ENCODE results near the gene HIP1.
"Not testable (repeated sequence)": the region's sequence is repeated elsewhere in the genome, so short reads cannot be mapped to it uniquely, and the experiment has no call there.

The HIP1 gene

GRCh38 chr7:75738604-75738974, at the start of gene HIP1:
Gene HIP1 (minus strand): TSS chr7:75738941. CDS start chr7:75738920, 21 bp downstream.
- in situ Hi-C loops (cut with MboI; ENCODE audit: low sequenced_read_pairs), result no loop called here

GRCh38 chr7:75788154-75788847, 49.6 kb upstream of the HIP1 start:
- in situ Hi-C loops (cut with MboI; ENCODE audit: low sequenced_read_pairs), result not testable (repeated sequence)

- in situ Hi-C loops (cut with MboI; ENCODE audit: low sequenced_read_pairs), result not testable (repeated sequence)
Measured at GRCh38 chr7:75783058-75783457, 44.3 kb upstream of the HIP1 start.

DNA sequence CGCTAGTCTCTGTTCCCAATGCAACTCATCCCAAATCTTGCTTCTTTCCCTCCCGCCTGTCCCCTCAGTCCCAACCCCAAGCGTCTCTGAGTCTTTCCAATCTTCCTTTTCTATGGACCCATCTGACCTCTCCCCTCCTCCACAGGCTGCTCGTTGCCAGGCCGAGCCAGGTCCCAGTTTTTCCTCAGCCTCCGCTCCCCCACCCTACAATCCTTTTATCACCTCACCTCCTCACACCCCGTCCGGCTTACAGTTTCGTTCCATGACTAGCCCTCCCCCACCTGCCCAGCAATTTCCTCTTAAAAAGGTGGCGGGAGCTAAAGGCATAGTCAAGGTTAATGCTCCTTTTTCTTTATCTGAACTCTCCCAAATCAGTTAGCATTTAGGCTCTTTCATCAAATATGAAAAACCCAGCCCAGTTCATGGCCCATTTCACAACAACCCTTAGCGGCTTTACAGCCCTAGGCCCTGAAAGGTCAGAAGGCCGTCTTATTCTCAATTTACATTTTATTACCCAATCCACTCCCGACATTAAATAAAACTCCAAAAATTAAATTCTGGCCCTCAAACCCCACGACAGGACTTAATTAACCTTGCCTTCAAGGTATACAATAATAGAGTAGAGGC, 42.0 kb upstream of the HIP1 start:
- in situ Hi-C loops (cut with MboI; ENCODE audit: low sequenced_read_pairs), result not testable (repeated sequence)

- in situ Hi-C loops (cut with MboI; ENCODE audit: low sequenced_read_pairs), result not testable (repeated sequence)
Measured at GRCh38 chr7:75779516-75779915, 40.8 kb upstream of the HIP1 start.

DNA sequence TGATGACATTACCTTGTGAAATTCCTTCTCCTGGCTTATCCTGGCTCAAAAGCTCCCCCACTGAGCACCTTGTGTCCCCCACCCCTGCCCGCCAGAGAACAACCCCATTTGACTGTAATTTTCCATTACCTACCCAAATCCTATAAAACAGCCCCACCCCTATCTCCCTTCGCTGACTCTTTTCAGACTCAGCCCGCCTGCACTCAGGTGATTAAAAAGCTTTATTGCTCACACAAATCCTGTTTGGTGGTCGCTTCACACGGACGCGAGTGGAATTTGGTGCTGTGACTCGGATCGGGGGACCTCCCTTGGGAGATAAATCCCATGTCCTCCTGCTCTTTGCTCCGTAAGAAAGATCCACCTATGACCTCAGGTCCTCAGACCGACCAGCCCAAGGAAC, 40.3 kb upstream of the HIP1 start:
- in situ Hi-C loops (cut with MboI; ENCODE audit: low sequenced_read_pairs), result not testable (repeated sequence)

DNA sequence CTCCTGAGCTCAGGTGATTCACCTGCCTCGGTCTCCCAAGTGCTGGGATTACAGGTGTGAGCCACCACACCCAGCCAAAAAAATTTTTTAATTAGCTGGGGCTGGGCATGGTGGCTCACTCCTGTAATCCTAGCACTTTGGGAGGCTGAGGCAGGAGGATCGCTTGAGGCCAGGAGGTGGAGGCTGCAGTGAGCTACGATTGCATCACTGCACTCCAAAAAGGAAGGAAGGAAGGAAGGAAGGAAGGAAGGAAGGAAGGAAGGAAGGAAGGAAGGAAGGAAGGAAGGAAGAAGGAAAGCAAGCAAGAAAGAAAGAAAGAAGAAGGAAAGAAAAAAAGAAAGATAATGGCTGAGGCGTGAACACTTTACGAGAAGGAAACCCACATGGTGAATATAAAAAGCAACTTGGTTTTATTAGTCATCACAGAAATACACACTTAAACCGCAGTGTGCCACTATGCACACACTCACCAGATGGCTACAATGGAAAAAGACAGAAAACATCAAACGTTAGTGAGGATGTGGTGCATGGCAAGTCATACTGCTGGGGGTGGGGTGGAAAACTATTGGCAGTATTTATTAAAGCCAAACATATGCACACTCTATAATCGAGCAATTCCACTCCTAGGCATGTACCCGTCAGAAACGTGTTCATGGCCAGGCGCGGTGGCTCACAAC, 37.7 kb upstream of the HIP1 start:
- in situ Hi-C loops (cut with MboI; ENCODE audit: low sequenced_read_pairs), result no loop called here

DNA sequence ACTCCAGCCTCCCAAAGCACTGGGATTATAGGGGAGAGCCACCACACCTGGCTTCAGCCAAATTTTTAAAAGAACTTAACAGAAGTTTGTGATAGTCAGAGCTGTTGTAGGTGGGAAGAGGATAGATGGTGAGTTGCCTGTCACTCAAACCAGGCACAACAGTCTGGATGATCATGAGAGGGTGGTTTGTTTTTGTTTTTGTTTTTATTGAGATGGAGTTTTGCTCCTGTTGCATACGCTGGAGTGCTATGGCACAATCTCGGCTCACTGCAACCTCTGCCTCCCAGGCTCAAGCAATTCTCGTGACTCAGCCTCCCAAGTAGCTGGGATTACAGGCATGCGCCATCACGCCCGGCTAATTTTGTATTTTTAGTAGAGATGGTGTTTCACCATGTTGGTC, 35.2 kb upstream of the HIP1 start:
- in situ Hi-C loops (cut with MboI; ENCODE audit: low sequenced_read_pairs), result loop anchor here (25.0 kb wide), 1 partner anchor 712 kb away; the partner anchor contains the start of gene RCC1L

- in situ Hi-C loops (cut with MboI; ENCODE audit: low sequenced_read_pairs), result loop anchor here (25.0 kb wide), 1 partner anchor 710 kb away; the partner anchor contains the start of gene RCC1L
Measured at GRCh38 chr7:75772081-75773077, 33.6 kb upstream of the HIP1 start, which contains the start of gene CCL26. Gene CCL26 (minus strand): TSS chr7:75772211. CDS start chr7:75772176, 35 bp downstream.

DNA sequence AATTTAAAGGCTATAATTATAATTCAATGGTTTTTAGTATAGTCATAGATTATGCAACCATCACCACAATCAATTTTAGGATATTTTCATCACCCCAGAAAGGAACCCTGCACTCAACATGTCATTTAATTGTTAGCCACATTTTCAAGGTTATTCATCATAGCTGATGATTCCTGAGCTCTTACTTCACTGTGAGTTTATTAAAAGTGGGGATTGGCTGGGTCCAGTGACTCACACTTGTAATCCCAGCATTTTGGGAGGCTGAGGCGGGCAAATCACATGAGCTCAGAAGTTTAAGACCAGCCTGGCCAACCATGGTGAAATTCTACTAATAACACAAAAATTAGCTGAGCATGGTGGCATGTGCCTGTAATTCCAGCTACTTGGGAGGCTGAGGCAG, 32.5 kb upstream of the HIP1 start:
- in situ Hi-C loops (cut with MboI; ENCODE audit: low sequenced_read_pairs), result loop anchor here (25.0 kb wide), 1 partner anchor 709 kb away; the partner anchor contains the start of gene RCC1L

- in situ Hi-C loops (cut with MboI; ENCODE audit: low sequenced_read_pairs), result loop anchor here (25.0 kb wide), 1 partner anchor 700 kb away; the partner anchor contains the start of gene RCC1L
Measured at GRCh38 chr7:75762350-75762917, 23.7 kb upstream of the HIP1 start.

- in situ Hi-C loops (cut with MboI; ENCODE audit: low sequenced_read_pairs), result loop anchor here (25.0 kb wide), 1 partner anchor 700 kb away; the partner anchor contains the start of gene RCC1L
Measured at GRCh38 chr7:75761801-75762200, 23.1 kb upstream of the HIP1 start.

- in situ Hi-C loops (cut with MboI; ENCODE audit: low sequenced_read_pairs), result loop anchor here (25.0 kb wide), 1 partner anchor 696 kb away; the partner anchor contains the start of gene RCC1L
Measured at GRCh38 chr7:75758491-75758890, 19.8 kb upstream of the HIP1 start.

GRCh38 chr7:75757860-75758259, 19.1 kb upstream of the HIP1 start:
- in situ Hi-C loops (cut with MboI; ENCODE audit: low sequenced_read_pairs), result loop anchor here (25.0 kb wide), 1 partner anchor 696 kb away; the partner anchor contains the start of gene RCC1L

DNA sequence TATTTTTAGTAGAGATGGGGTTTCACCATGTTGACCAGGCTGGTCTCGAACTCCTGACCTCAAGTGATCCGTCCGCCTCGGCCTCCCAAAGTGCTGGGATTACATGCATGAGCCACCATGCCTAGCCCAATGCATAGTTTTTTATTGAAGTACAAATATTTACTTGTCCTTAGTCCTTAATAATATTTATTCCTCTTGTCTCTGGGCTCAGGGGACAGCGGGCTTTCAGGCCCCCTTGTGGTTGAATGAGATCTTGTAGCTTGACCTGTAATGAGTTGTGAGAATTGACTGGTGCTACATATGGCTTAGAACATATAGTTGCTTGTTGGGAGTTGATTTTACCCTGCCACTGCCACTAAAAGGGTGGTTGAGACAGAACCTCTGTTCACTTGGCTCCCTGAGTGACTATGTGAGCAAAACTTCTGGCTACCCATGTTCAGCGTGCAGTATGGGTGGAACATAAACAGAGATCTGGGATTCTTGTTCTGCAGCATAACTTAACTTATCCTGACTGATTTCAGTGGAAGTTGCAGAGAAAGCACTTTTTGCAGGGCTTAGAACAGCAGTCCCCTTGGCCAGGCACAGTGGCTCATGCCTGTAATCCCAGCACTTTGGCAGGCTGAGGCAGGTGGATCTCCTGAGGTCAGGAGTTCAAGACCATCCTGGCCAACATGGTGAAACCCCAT, 18.4 kb upstream of the HIP1 start:
- in situ Hi-C loops (cut with MboI; ENCODE audit: low sequenced_read_pairs), result loop anchor here (25.0 kb wide), 1 partner anchor 695 kb away; the partner anchor contains the start of gene RCC1L

DNA sequence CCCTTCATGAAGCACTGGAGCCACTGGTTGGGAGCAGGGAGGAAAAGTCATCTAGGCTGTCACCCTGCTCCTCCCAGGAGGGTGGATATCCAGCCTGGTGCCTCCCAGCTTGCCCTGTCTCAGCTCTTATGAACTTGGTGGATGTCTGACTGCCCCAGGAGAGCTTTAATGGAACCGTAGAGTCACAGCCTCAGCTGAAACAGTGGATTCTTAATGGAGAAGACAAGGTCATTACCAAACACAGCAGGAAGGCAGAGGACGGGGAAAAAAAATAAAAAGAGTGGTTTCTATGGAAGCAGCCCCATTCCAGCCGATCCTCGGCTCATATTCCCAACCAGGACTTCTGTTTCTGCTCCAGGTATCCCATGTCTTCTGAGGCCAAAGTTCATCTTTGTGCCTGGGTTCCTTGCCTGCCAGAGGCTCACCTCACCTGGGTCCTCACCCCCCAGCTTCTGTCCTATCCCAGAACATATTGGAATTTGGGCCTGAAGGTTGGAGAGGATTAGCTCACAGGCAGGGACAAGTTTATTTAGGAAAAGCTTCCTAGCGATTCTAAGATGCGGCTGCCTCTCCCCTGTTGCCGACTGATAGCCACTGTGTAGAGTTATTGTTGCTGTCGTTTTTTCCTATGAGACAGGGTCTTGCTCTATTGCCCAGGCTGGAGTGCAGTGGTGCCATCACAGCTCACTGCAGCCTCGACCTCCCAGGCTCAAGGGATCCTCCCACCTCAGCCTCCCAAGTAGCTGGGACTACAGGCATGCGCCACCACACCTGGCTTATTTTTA, 17.7 kb upstream of the HIP1 start:
- in situ Hi-C loops (cut with MboI; ENCODE audit: low sequenced_read_pairs), result loop anchor here (25.0 kb wide), 1 partner anchor 694 kb away; the partner anchor contains the start of gene RCC1L

DNA sequence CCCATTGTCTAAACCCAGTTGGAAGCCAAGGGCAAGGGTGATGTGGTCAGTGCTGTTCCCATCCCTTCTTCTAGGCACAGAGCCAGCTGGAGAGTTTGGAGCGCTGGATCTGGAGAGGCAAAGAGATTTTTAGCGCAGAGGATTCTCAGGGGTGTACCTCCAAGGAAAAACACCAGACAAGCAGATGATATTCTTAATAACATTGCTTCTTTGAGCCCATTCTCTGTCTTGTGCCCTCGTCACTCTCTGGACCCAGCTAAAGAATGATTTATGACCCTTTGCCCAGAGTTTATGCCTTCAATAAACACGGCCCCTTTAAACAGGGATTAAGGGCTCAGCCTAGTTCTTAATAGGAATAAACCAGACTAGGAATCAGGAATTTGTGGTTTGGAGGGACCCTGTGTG, 4.7 kb upstream of the HIP1 start:
- in situ Hi-C loops (cut with MboI; ENCODE audit: low sequenced_read_pairs), result no loop called here

DNA sequence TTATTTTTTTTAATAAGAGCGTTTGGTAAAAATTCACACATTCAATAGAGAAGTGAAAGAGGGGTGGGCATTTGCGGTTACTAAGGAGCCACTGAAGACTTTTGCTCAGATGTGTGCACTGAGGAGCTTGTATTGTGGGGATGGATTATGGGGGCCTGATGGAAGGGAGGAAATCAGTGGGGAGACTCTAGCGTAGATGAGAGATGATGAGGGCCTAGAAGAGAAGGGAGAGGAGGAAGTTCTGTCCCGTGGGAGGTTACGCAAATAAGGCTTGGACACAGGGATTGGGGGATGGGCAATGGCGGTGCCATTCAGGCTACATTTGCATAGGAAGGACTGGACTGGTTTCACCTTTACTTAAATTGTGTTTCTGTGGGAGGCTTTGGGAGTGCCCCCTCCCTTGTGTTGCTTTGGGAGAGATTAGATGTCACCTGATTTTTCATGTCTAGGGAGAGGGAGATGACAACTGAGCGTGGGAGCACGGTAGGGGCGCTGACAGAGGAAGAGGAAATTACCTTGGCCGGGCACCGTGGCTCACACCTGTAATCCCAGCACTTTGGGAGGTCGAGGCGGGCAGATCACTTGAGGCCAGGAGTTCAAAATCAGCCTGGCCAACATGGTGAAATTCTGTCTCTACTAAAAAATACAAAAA, 2.2 kb upstream of the HIP1 start:
- in situ Hi-C loops (cut with MboI; ENCODE audit: low sequenced_read_pairs), result no loop called here

All from HL-60/S4 treated with phorbol 12-myristate 13-acetate at 8.2 ng/mL for 4 days and 3 days (cell line).